CD4-positive, alpha-beta memory T cell (primary cell): Measurements from ENCODE around the gene EPHA3. TPM values are rescaled to one million over a fixed set of nuclear protein-coding genes. Genes with fewer than 3 reads are reported as not detected.
"Not testable (repeated sequence)": the region's sequence is repeated elsewhere in the genome, so short reads cannot be mapped to it uniquely, and the experiment has no call there.

Source experiments
- CTCF ChIA-PET: fragments of 350-600 bp; sonication (Branson Sonifier 250); formaldehyde crosslinking; loops from one replicate; lab custom pipeline; 2021; ENCODE audit warnings: inconsistent platforms; ENCODE audit not compliant: partially characterized antibody; lab: Charles Lee
- POLR2A ChIA-PET: fragments of 350-600 bp; sonication (Branson Sonifier 250); formaldehyde crosslinking; loops from one replicate; lab custom pipeline; 2021; ENCODE audit not compliant: partially characterized antibody; lab: Charles Lee
- DNase-seq, 5 donors: peaks; one replicate each; pipeline versions ENCODE4 v3.0.0 to v3.0.0-alpha.2; 2020 to 2022; ENCODE audit warnings: mixed read lengths in 1 of 5
- H3K27ac ChIP-seq: one replicate; pipeline ENCODE4 v1.7.0; 2013; ENCODE audit warnings: low read depth, low read length
- H3K27me3 ChIP-seq: 2 replicates; pipeline ENCODE4 v1.7.0; 2013; ENCODE audit warnings: mild to moderate bottlenecking, low read length, moderate library complexity; ENCODE audit not compliant: insufficient read depth
- H3K36me3 ChIP-seq: 2 replicates; pipeline ENCODE4 v1.7.0; 2013; ENCODE audit warnings: mild to moderate bottlenecking, low read length, moderate library complexity; ENCODE audit not compliant: insufficient read depth
- H3K4me1 ChIP-seq: 2 replicates; pipeline ENCODE4 v1.7.0; 2013; ENCODE audit warnings: mild to moderate bottlenecking, low read length, moderate library complexity; ENCODE audit not compliant: insufficient read depth
- H3K4me3 ChIP-seq, 2 donors: one replicate each; pipeline ENCODE4 v1.7.0; 2013; ENCODE audit warnings: low read length in 2 of 2, mild to moderate bottlenecking in 1 of 2
- H3K9me3 ChIP-seq, 2 donors: one replicate each; pipeline ENCODE4 v1.7.0; 2013; ENCODE audit warnings: low read length in 2 of 2, control low read depth in 1 of 2; ENCODE audit not compliant: control insufficient read depth in 1 of 2
- H3K27ac Mint-ChIP-seq, 7 donors: one replicate each; pipeline ENCODE4 v1.8.0; 2020 to 2021; ENCODE audit warnings: mixed read lengths in 7 of 7, mild to moderate bottlenecking in 6 of 7, inconsistent platforms in 3 of 7, moderate library complexity in 3 of 7
- H3K27me3 Mint-ChIP-seq, 2 donors: one replicate each; pipeline ENCODE4 v1.8.0; 2020 to 2021; ENCODE audit warnings: mixed read lengths in 2 of 2
- H3K36me3 Mint-ChIP-seq, 2 donors: one replicate each; pipeline ENCODE4 v1.8.0; 2020 to 2021; ENCODE audit warnings: mixed read lengths in 2 of 2, inconsistent platforms in 1 of 2, mild to moderate bottlenecking in 1 of 2
- H3K4me1 Mint-ChIP-seq, 4 donors: one replicate each; pipeline ENCODE4 v1.8.0; 2020 to 2021; ENCODE audit warnings: mixed read lengths in 4 of 4, mild to moderate bottlenecking in 1 of 4
- H3K4me3 Mint-ChIP-seq, 8 donors: one replicate each; pipeline ENCODE4 v1.8.0; 2020 to 2021; ENCODE audit warnings: mixed read lengths in 8 of 8, mild to moderate bottlenecking in 7 of 8, moderate library complexity in 6 of 8, inconsistent platforms in 3 of 8
- H3K9me3 Mint-ChIP-seq, 8 donors: one replicate each; pipeline ENCODE4 v1.8.0; 2020 to 2021; ENCODE audit warnings: mixed read lengths in 8 of 8, mild to moderate bottlenecking in 5 of 8, inconsistent platforms in 3 of 8, moderate library complexity in 1 of 8
- intact Hi-C: fragments of 100-400 bp; cut with micrococcal nuclease; formaldehyde crosslinking; loops from one replicate; pipeline ENCODE4 v1.15.1; 2023
- polyA plus RNA-seq, 2 donors: library from polyadenylated mRNA; unstranded; fragments of 300-500 nt; fragmentation: Illumina TruSeq; gene quantifications; one replicate each; pipeline ENCODE4 v1.2.3, GENCODE V29; 2021
- total RNA-seq, 2 experiments: library from RNA; stranded (reverse); gene quantifications; one replicate each; pipeline ENCODE4 v1.2.3, GENCODE V29; 2021

Gene EPHA3
- total and polyA plus RNA-seq, 4 experiments from 2014 or later = not detected

GRCh38 chr3:89326997-89327396 is 219.6 kb downstream of the EPHA3 start:
- DNase-seq = no peak
- Mint-ChIP-seq H3K4me1 (no peaks in the 10 kb centered on the region), H3K27me3 (no peaks in the 10 kb centered on the region), H3K9me3 (peaks cover 2 to 24% (median 9%) of the 10 kb centered on the region in 8 donors), H3K27ac (no peak overlapping the region), H3K4me3 (no peak overlapping the region), H3K36me3 (no peaks in the 10 kb centered on the region)
- ChIA-PET POLR2A (no interaction called here), CTCF (no interaction called here)
- Histone ChIP-seq H3K4me1 (no peaks in the 10 kb centered on the region), H3K36me3 (no peaks in the 10 kb centered on the region), H3K27ac (no peak overlapping the region), H3K9me3 (peaks cover 0 to 8% of the 10 kb centered on the region in 2 donors), H3K4me3 (no peak overlapping the region), H3K27me3 (no peaks in the 10 kb centered on the region)
- intact Hi-C loops = no loop called here

- CTCF ChIA-PET = no interaction called here
- no peaks in the 10 kb centered on the region for H3K27me3 Mint-ChIP-seq
- peaks cover 0 to 5% of the 10 kb centered on the region in 2 donors for H3K9me3 ChIP-seq
- H3K27ac Mint-ChIP-seq = no peak overlapping the region
- no peaks in the 10 kb centered on the region for H3K4me1 ChIP-seq
- no peak for DNase-seq
- H3K36me3 ChIP-seq = no peaks in the 10 kb centered on the region
- no peak overlapping the region for H3K27ac ChIP-seq
- H3K36me3 Mint-ChIP-seq = no peaks in the 10 kb centered on the region
- POLR2A ChIA-PET = no interaction called here
- no peaks in the 10 kb centered on the region for H3K27me3 ChIP-seq
- no peaks in the 10 kb centered on the region for H3K4me1 Mint-ChIP-seq
- H3K4me3 ChIP-seq = no peak overlapping the region
- no peak overlapping the region for H3K4me3 Mint-ChIP-seq
- intact Hi-C loops = no loop called here
- H3K9me3 Mint-ChIP-seq = peaks cover 0 to 18% (median 4%) of the 10 kb centered on the region in 8 donors
Measured at GRCh38 chr3:89332386-89332785, 225.0 kb downstream of the EPHA3 start.

GRCh38 chr3:89332793-89333192 is 225.4 kb downstream of the EPHA3 start:
- Mint-ChIP-seq H3K27me3 (no peaks in the 10 kb centered on the region), H3K27ac (no peak overlapping the region), H3K9me3 (peaks cover 0 to 18% (median 5%) of the 10 kb centered on the region in 8 donors), H3K4me1 (no peaks in the 10 kb centered on the region), H3K36me3 (no peaks in the 10 kb centered on the region), H3K4me3 (no peak overlapping the region)
- intact Hi-C loops = no loop called here
- no peaks in the 10 kb centered on the region for H3K36me3 ChIP-seq
- no peaks in the 10 kb centered on the region for H3K4me1 ChIP-seq
- ChIA-PET CTCF (no interaction called here), POLR2A (no interaction called here)
- H3K27ac ChIP-seq = no peak overlapping the region
- no peak overlapping the region for H3K4me3 ChIP-seq
- DNase-seq = no peak
- peaks cover 0 to under 1% of the 10 kb centered on the region in 2 donors for H3K9me3 ChIP-seq
- H3K27me3 ChIP-seq = no peaks in the 10 kb centered on the region

- Mint-ChIP-seq H3K27ac (no peak overlapping the region), H3K36me3 (no peaks in the 10 kb centered on the region), H3K4me1 (no peaks in the 10 kb centered on the region), H3K27me3 (no peaks in the 10 kb centered on the region), H3K9me3 (peaks cover 0 to 13% (median 6%) of the 10 kb centered on the region in 8 donors), H3K4me3 (no peak overlapping the region)
- Histone ChIP-seq H3K36me3 (no peaks in the 10 kb centered on the region), H3K27ac (no peak overlapping the region), H3K9me3 (no peaks in the 10 kb centered on the region), H3K4me1 (no peaks in the 10 kb centered on the region), H3K27me3 (no peaks in the 10 kb centered on the region), H3K4me3 (no peak overlapping the region)
- intact Hi-C loops = no loop called here
- CTCF ChIA-PET = no interaction called here
- POLR2A ChIA-PET = no interaction called here
- no peak for DNase-seq
Measured at GRCh38 chr3:89335693-89336092, 228.3 kb downstream of the EPHA3 start.

GRCh38 chr3:89340408-89340807 is 233.0 kb downstream of the EPHA3 start:
- Mint-ChIP-seq H3K36me3 (no peaks in the 10 kb centered on the region), H3K4me3 (no peak overlapping the region), H3K27me3 (no peaks in the 10 kb centered on the region), H3K4me1 (no peaks in the 10 kb centered on the region), H3K9me3 (peaks cover 0 to 12% (median 7%) of the 10 kb centered on the region in 8 donors), H3K27ac (no peak overlapping the region)
- Histone ChIP-seq H3K36me3 (no peaks in the 10 kb centered on the region), H3K27me3 (no peaks in the 10 kb centered on the region), H3K9me3 (no peaks in the 10 kb centered on the region), H3K27ac (no peak overlapping the region), H3K4me3 (no peak overlapping the region), H3K4me1 (no peaks in the 10 kb centered on the region)
- intact Hi-C loops = no loop called here
- CTCF ChIA-PET = no interaction called here
- POLR2A ChIA-PET = no interaction called here
- DNase-seq = no peak

GRCh38 chr3:89344076-89344475 is 236.7 kb downstream of the EPHA3 start:
- H3K4me3 ChIP-seq = no peak overlapping the region
- Mint-ChIP-seq H3K36me3 (no peaks in the 10 kb centered on the region), H3K4me3 (no peak overlapping the region), H3K9me3 (peaks cover 0 to 10% (median 0%) of the 10 kb centered on the region in 8 donors), H3K4me1 (no peaks in the 10 kb centered on the region), H3K27me3 (no peaks in the 10 kb centered on the region), H3K27ac (no peak overlapping the region)
- H3K4me1 ChIP-seq = no peaks in the 10 kb centered on the region
- ChIA-PET POLR2A (no interaction called here), CTCF (no interaction called here)
- H3K36me3 ChIP-seq = no peaks in the 10 kb centered on the region
- intact Hi-C loops = no loop called here
- no peaks in the 10 kb centered on the region for H3K9me3 ChIP-seq
- H3K27me3 ChIP-seq = no peaks in the 10 kb centered on the region
- no peak overlapping the region for H3K27ac ChIP-seq
- DNase-seq = no peak

- H3K4me3 ChIP-seq, H3K27me3 ChIP-seq, H3K9me3 ChIP-seq, POLR2A ChIA-PET, H3K4me1 ChIP-seq, H3K27me3 Mint-ChIP-seq, H3K4me3 Mint-ChIP-seq, H3K36me3 ChIP-seq, H3K36me3 Mint-ChIP-seq, H3K4me1 Mint-ChIP-seq, H3K27ac Mint-ChIP-seq, CTCF ChIA-PET, DNase-seq, intact Hi-C loops, H3K27ac ChIP-seq: not testable (repeated sequence)
- peaks cover 0 to 10% (median 5%) of the 10 kb centered on the region in 8 donors for H3K9me3 Mint-ChIP-seq
Measured at GRCh38 chr3:89350935-89351334, 243.5 kb downstream of the EPHA3 start.

GRCh38 chr3:89353465-89353864 is 246.0 kb downstream of the EPHA3 start:
- Mint-ChIP-seq H3K4me1 (no peaks in the 10 kb centered on the region), H3K36me3 (no peaks in the 10 kb centered on the region), H3K27me3 (no peaks in the 10 kb centered on the region), H3K9me3 (peaks cover 0 to 12% (median 8%) of the 10 kb centered on the region in 8 donors), H3K4me3 (no peak overlapping the region), H3K27ac (no peak overlapping the region)
- H3K36me3 ChIP-seq = no peaks in the 10 kb centered on the region
- POLR2A ChIA-PET = no interaction called here
- no peak for DNase-seq
- intact Hi-C loops = no loop called here
- no peaks in the 10 kb centered on the region for H3K27me3 ChIP-seq
- no peak overlapping the region for H3K4me3 ChIP-seq
- H3K9me3 ChIP-seq = no peaks in the 10 kb centered on the region
- no peaks in the 10 kb centered on the region for H3K4me1 ChIP-seq
- CTCF ChIA-PET = no interaction called here
- no peak overlapping the region for H3K27ac ChIP-seq
